Kidney (tissue), 14 donors: ENCODE results near the gene CCR8. TPM values are rescaled to one million over a fixed set of nuclear protein-coding genes. Genes with fewer than 3 reads are reported as not detected.

Experiments
- DNase-seq, 5 donors: peaks; one replicate each; pipeline ENCODE4 v3.0.0-alpha.2; 2013 to 2020
- FAIRE-seq: peaks from 2 replicates; lab custom pipeline; 2012; peaks lifted over from hg19 to GRCh38; lab: Jason Lieb, UNC
- H3K27ac ChIP-seq, 2 donors: one replicate each; pipeline ENCODE4 v1.7.0; 2013; ENCODE audit warnings: low read depth in 2 of 2, low read length in 2 of 2, inconsistent platforms in 1 of 2
- H3K27me3 ChIP-seq: one replicate; pipeline ENCODE4 v1.7.1; 2013; ENCODE audit warnings: low read length, inconsistent platforms; ENCODE audit not compliant: control insufficient read depth, insufficient read depth
- H3K36me3 ChIP-seq, 3 donors: one replicate each; pipeline versions ENCODE4 v1.7.0 to v1.7.1; 2013; ENCODE audit warnings: low read length in 3 of 3, control low read depth in 1 of 3, inconsistent platforms in 1 of 3; ENCODE audit not compliant: insufficient read depth in 3 of 3, control insufficient read depth in 2 of 3
- H3K4me1 ChIP-seq, 3 donors: one replicate each; pipeline versions ENCODE4 v1.7.0 to v1.7.1; 2013; ENCODE audit warnings: low read length in 3 of 3, inconsistent platforms in 1 of 3, low read depth in 1 of 3; ENCODE audit not compliant: control insufficient read depth in 2 of 3, insufficient read depth in 2 of 3
- H3K4me3 ChIP-seq, 3 donors: one replicate each; pipeline versions ENCODE4 v1.7.0 to v1.8.1; 2013; ENCODE audit warnings: low read length in 3 of 3, control low read depth in 1 of 3, inconsistent platforms in 1 of 3
- H3K9ac ChIP-seq, 3 donors: one replicate each; pipeline versions ENCODE4 v1.7.0 to v1.7.1; 2013; ENCODE audit warnings: low read length in 3 of 3, control low read depth in 1 of 3, inconsistent platforms in 1 of 3
- H3K9me3 ChIP-seq, 3 donors: one replicate each; pipeline versions ENCODE4 v1.7.0 to v1.7.1; 2013; ENCODE audit warnings: low read length in 3 of 3, control low read depth in 1 of 3, inconsistent platforms in 1 of 3; ENCODE audit not compliant: control insufficient read depth in 2 of 3, insufficient read depth in 1 of 3
- CTCF ChIP-seq: IDR thresholded peaks from 3 replicates; pipeline ENCODE4 v1.5.1; 2012; ENCODE audit warnings: mild to moderate bottlenecking, moderate library complexity, borderline replicate concordance; ENCODE audit not compliant: insufficient read depth; ENCODE audit errors: extremely low read depth
- intact Hi-C: fragments of 100-400 bp; cut with DNase I; formaldehyde crosslinking; loops from one replicate; pipeline ENCODE4 v1.11.1; 2022
- polyA plus RNA-seq: library from polyadenylated mRNA; stranded (reverse); fragments of 350-450 nt; fragmentation: Illumina TruSeq; extraction: RNeasy Lipid Tissue Mini Kit (QIAGEN cat#74804); gene quantifications from one replicate; pipeline ENCODE4 v1.2.3, GENCODE V29; 2014; ENCODE audit warnings: low read depth, low replicate concordance; ENCODE audit not compliant: insufficient read depth
- total RNA-seq: library from RNA; stranded (reverse); fragmentation: NEBNext Ultra II Directional; extraction: Animal tissue kit (Norgen Biotek cat#: 25700); gene quantifications from one replicate; pipeline ENCODE4 v1.2.1, GENCODE V29; 2021
- donor health status: control.
- donor health status: control.
- donor health status: control.
- donor health status: control.
- donor health status: control.
- donor health status: DM: yes; HTN: yes; CAD: no.
- donor health status: Normal renal cell carcinoma (clear cell type).

The CCR8 gene
- total and polyA plus RNA-seq, 2 donors from 2014 or later = 0.19 TPM; not detected in 1

- Histone ChIP-seq H3K27me3 (no peaks in the 10 kb centered on the region), H3K4me1 (no peaks in the 10 kb centered on the region), H3K4me3 (no peak overlapping the region), H3K9ac (no peak overlapping the region), H3K9me3 (no peaks in the 10 kb centered on the region), H3K27ac (no peak overlapping the region), H3K36me3 (no peaks in the 10 kb centered on the region)
- TF ChIP-seq CTCF = no peak
- no peak for DNase-seq
- FAIRE-seq = no peak
- intact Hi-C loops = no loop called here
These were observed 6.6 kb upstream of the CCR8 start for GRCh38 chr3:39322936-39323335.

GRCh38 chr3:39323494-39323893 is 6.0 kb upstream of the CCR8 start:
- no peaks in the 10 kb centered on the region for H3K36me3 ChIP-seq
- intact Hi-C loops = no loop called here
- DNase-seq = no peak
- no peak overlapping the region for H3K4me3 ChIP-seq
- no peak overlapping the region for H3K27ac ChIP-seq
- no peaks in the 10 kb centered on the region for H3K4me1 ChIP-seq
- no peak for TF ChIP-seq CTCF
- H3K27me3 ChIP-seq = no peaks in the 10 kb centered on the region
- no peak for FAIRE-seq
- H3K9ac ChIP-seq = no peak overlapping the region
- no peaks in the 10 kb centered on the region for H3K9me3 ChIP-seq

- no peaks in the 10 kb centered on the region for H3K4me1 ChIP-seq
- H3K9me3 ChIP-seq = no peaks in the 10 kb centered on the region
- DNase-seq (no peak), FAIRE-seq (no peak)
- no peak overlapping the region for H3K4me3 ChIP-seq
- TF ChIP-seq CTCF = no peak
- no peaks in the 10 kb centered on the region for H3K36me3 ChIP-seq
- H3K27ac ChIP-seq = no peak overlapping the region
- no peaks in the 10 kb centered on the region for H3K27me3 ChIP-seq
- H3K9ac ChIP-seq = no peak overlapping the region
- intact Hi-C loops = no loop called here
These were observed 4.3 kb upstream of the CCR8 start for GRCh38 chr3:39325236-39325635.
